HG03045 (cell line): ENCODE measurements around the gene UBAP1L.
"Not testable (repeated sequence)": the region's sequence is repeated elsewhere in the genome, so short reads cannot be mapped to it uniquely, and the experiment has no call there.

Source experiments
- ATAC-seq: cut with Tn5 transposase; IDR thresholded peaks from one replicate; pipeline ENCODE4 v1.9.1; 2021; ENCODE audit warnings: mild to moderate bottlenecking, moderate library complexity; ENCODE audit not compliant: unreplicated experiment

The UBAP1L gene

DNA sequence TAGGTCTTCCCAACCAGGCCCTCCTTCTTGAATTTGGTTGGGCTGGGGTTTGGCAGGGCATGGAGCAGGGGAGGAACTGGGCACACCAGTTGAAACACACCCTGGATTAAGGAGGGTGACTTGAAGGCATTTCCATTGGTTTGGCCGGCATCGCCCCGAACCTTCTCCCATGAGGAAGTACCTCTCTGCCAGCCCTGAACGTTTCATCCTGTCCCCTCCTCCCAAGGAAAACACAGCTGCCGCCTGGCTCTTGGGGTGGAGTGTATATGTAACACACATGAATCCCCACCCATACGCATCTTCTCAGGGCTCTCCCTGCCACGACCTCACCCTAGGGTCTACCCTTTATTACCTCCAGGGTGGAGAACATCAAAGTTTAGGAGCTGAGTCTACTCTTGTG is 14.6 kb downstream of the UBAP1L start:
- ATAC-seq, result no peak

DNA sequence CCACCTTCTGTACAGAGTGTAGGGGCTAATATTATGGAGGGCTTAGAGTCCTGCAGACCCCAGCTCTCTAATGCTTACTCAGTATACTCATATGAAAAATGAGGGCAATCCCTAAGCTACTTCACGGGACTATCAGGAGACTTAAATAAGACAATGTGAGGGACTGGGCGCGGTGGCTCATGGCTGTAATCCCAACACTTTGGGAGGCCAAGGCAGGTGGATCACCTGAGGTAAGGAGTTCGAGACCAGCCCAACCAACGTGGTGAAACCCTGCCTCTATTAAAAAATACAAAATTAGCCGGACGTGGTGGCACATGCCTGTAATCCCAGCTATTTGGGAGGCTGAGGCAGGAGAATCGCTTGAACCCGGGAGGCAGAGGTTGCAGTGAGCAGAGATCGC is 15.2 kb downstream of the UBAP1L start:
- not testable (repeated sequence) for ATAC-seq

DNA sequence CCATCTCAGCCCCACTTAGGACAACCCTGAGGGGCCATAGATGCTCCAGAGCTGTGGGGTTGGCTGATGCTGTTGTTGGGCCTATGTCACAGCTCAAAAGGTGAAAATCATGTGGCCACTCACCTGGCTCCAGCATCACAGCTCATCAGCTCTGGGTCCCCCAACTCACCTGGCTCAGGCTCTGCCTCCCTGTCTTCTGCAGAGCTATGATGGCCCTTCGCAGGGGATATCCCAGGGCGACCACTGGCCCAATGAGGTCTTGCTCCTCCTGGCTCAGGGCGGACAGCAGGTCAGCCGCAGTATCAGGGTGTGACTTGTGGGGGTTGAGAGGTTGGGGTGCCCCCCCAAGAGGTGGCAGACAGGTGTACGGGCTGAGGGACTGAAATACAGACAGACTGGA is 15.7 kb downstream of the UBAP1L start:
- no peak for ATAC-seq

DNA sequence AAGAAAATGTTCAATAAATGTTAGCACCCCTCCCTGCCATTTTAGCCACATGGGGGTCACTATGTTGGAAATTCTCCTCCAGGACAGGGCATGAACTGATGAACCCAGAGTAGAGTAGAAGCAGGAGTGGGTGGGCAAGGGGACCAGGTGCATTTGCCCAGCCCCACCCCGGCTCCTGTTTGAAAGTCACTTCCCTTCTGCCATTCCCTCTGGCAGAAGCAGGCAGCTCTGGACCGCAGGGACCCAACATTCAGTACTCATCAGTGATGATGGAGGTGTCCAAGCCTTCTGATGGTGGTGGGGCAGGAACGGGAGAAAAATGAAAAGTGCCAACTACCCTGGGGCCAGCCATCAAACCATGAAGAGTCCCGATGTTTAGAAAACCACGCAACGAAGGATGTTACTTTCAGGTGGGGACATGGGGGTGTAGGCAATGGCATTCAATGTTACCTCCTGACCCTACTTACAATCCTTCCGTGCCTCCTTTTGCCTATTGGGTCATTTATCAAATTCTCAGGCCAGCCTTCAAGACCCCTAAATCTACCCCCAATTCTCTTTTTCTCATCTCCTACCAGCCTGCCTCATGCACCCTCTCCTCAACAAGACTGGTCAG is 17.2 kb downstream of the UBAP1L start:
- no peak for ATAC-seq

DNA sequence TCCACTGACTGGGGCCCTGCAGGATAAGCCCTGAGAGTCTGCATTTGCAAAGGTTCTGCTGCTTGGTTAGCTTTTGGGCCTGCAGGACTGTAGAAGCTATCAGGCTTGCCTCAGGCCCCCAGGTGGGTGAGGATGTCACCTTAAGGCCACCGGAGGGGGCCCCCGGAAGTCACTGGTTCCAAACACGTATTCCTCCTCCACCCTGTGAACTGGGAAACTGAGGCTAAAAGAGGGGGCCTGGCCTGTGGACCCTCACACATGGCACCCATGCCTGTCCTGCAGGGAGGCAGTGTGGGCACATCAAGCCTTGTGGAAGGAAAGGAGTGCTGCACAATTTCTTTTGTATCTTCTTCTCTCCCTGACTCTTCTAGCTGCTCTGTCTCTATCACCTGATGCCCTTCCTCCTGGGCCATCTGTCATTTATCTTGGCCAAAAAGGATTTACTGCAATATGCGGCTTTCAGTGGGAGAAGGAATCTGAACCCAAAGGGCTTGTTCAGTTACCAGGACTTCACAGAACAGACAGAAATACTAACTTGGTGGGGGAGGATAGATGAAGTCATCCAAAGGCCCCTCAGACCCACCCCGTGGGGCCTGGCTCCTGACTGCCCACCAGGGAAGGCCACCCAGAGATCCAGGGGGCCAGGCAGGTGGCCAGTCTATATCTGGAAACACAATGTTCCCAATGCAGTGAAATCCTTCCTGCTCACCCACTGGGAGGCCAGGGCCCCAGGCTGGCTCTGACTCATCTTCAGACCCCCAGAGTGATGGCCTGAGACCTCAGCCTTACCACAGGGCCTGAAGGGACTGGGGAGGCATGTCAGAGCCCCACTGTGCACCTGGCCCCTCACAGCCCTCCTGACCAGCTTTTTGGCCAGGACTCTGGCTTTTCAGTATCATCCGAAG is 18.3 kb downstream of the UBAP1L start:
- ATAC-seq, result no peak

DNA sequence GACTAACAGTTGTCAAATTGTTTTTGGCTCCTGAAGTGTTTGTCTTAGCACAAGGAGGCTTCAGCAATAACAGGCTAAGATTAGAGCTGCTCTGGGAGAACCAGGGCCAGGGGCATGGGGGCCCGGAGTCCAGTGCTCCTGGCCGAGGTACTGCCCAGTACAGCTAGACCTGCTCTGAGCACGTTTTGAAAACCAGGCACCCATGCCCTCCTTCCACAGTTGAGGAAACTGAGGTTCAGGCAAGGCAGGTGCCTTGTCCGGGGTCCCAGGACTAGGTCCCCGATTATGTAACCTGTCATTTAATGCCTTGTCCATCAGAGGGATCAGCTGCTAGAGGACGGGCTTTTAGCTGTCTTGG is 19.3 kb downstream of the UBAP1L start:
- ATAC-seq, result no peak

DNA sequence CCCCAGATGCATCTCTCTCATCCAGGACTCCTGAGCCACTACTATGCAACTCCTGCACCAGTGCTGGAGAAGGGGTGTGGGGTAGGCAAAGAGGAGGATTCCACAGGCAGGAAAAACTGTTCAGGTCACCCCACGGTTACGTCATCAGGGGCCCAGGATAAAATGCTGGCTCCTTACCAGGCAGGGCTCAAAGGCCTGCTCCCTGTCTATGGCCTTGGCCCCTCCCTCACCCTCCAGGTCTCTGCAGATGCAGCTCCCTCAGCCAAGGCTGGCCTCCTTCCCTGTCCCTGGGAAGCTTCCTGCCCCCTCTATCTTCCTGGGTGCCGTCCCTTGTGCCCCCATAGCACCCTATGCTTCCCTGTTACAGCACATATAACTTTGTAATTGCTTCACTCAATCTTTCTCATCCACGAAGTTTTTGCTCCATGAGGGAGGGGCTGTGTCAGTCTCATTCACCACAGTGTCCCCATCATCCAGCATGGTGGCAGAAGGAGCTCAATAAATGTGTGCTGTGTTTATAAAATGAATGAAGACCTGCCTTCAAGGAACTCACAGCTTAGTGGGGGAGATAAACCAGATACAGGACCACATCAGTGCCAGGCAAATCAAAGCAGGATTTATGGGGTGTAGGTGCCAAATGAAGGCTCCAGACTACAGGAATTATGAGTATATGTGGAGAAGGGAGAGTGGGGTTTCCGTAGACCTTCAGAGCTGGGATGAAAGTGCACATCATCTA is 19.8 kb downstream of the UBAP1L start:
- ATAC-seq, result no peak

DNA sequence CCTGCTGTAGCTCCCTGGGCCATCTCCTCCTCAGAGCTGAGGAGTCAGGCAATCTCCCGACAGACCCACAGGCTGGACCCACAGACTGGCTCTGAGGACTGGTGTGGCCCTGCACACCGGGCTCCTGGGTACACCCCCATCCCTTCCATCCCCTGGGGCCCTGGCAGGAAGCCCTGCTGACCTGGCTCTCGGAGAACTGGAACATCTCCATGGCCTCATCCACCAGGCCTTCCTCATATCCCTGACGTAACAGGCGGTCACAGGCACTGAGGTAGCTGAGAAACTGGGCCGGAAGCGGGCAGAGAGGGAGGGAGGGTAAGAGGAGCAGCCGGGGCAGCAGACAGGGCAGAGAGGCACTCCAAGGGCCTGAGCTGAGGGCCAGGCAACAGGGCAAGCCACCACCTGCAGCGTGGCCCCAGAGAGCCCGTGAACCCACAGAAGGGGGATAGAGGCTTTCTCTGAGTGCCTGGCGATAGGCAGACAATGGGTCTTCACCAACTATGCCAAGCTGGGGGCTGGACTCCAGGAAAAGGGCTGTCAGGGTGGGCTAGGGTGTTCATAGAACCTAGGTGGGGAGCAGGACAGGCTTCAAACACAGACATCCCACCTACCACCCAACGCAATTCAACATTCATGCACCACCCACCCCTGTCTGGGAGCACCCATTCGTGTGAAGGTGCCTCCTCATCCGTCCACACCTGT is 20.6 kb downstream of the UBAP1L start:
- no peak for ATAC-seq

DNA sequence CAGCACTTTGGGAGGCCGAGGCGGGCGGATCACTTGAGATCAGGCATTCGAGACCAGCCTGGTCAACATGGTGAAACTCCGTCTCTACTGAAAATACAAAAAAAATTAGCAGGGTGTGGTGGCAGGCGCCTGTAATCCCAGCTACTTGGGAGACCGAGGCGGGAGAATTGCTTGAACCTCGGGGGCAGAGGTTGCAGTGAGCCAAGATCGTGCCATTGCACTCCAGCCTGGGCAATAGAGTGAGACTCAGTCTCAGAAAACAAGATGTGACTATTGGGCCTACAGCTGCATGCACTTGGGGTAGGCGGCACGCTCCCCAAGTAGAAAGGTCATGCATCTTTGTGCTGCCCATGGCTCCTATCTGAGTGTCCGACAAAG is 21.2 kb downstream of the UBAP1L start:
- ATAC-seq, result not testable (repeated sequence)

DNA sequence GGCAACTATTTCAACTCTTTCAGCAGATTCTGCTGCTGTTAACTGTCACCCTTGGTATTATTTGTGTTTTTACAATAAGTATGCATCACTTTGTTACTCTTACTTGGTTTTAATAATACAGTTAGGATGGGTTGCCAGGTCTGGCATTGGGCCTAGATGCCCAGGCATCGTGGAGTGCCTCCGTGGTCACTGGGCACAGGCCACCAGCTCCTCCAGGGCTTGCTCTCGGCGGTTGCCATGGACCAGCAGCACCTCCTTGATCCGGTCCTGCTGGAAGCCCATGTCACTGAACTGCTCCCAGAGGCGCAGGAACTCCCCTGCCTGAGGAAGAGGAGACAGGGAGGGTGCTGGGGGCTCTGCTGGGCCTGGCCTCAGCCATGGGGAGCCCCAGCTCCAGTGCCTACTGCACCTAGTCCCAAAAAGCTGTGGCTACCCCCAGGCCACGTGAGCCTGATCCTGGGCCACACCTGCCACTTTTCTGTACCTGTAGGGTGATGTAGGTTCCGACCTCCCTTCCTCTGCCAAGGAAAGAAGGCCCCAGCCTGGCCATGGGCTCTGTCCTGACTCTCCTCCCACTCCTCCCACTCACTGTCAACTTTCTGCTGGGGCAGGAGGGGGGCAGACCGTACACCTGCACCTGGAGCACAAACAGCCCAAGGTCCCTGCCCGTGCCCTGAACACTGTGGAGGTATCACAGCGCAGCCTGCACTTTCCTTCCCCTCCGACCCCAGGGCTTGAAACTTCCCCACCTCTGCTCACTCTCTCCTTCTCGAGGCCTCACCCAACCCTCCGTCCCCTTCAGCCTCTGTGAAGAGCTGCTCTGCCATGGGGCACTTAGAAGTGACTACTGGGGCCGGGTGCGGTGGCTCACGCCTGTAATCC is 21.8 kb downstream of the UBAP1L start:
- no peak for ATAC-seq

DNA sequence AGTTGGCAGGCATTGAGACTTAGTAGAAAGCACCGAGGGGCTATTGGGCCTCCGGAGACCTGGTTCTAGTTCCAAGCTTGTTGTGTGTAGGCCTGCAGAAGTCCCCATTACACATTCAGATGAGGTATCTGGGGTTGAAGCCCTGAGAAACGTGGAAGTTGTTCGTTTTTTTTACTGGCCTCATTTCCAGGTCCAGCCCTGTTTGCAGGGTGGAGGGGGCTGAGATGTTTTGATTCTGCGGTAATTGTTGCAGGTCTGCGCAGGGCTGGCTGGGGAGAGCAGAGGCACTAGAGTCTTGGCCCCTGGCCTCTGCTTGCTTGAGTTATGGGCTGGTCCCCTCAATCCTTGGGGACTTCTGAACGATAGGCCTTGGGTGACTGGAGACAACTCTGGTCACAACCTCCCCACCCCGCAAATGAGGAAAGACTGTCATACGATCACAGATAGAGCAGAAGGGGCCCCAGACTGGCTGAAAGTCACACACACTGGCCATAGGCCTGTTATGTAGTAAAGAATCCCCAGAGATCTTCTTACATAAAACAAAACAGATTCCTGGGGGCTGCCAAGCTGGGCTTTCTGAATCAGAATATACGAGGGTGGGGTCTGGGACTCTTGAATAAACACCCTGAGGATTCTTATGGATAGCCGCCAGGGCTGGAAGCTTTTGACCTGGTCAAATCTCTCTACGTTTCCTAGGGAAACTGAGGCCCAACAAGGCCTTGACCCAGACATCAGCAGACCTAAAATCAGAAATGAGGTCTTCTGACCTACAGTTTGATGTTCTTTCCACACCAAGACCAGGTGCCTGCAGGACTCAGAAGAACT is 22.8 kb downstream of the UBAP1L start:
- ATAC-seq, result no peak

DNA sequence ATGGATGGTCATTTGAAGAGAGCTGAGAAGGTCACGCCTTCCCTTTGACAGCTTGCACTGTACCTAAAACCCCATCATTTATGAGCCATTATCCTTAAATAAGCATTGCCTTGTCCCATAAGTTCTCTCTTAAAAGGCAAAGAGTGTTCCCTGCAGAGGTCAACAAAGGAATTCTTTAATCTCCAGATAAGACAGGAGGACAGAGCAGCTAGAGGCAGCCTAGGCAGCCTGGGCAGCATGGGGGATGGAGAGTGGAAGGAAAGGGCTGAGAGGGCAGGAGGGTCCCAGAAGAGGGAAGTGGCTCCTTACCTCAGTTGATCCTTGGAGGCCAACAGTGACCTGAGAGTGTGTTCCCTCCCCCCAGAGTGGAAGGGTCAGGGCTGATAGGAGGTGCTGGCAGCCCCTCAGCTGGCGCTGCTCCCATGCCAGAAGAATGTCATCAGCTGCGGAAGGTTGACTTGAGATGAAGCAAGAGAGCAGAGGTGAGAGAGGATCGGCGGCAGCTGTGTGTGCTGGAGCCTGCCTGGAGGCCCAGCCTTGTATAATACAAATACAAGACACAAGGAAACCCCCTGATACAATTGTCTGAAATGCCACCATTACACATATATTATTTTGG is 25.7 kb downstream of the UBAP1L start:
- no peak for ATAC-seq

DNA sequence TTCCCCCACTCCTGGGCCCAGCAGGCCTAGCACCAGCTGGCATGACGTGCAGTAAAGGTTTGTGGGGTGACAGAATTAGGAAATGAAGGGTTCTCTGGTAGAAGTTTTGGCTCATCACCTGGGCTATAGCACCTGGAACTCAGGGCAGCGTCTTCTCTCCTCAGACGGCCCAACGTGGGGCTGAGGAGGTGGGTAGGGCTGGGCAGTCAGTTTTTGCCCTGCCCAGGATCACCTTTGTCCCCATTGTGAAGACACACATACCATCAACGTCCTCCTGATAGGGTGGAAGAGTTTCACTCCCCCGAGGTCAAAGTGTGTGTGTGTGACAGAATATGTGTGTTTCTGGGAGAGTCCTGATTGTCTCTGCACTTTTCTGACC is 26.4 kb downstream of the UBAP1L start:
- ATAC-seq, result no peak

DNA sequence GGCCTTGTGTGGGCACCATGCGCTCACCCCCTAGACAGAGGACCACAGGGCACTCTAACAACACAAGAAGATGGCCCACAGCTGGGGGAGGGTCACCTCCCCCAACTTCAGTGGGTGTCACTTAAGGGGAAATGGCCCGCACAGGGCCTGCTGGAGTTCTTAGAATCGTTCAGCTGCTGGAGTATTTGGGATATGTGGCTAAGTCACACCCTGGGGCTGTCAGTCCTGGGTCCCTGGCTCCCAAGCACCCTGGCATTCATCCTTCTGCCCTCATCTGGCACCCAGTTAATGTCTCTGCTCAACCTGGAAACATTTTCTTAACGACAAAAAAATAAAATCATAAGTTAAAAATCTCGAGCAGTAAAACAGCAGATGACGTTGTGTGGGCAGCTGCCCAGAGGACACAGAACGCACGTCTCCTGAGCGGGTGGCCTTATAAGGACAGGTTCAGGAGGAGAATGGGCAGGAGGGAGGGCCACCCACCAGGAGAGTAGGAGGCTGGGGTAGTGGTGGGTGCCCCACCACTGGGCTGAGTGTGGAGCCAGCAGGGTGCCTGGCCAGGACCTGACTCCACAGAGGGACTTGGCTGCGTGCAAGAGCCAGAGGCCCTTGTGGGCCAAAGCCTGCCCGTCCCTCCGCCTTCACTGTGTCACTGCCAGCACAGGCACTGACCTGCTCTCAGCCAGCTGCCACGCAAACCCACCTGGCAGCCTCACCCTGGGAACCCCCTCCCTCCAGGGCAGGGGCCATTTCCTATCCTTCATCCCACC is 26.9 kb downstream of the UBAP1L start:
- no peak for ATAC-seq

DNA sequence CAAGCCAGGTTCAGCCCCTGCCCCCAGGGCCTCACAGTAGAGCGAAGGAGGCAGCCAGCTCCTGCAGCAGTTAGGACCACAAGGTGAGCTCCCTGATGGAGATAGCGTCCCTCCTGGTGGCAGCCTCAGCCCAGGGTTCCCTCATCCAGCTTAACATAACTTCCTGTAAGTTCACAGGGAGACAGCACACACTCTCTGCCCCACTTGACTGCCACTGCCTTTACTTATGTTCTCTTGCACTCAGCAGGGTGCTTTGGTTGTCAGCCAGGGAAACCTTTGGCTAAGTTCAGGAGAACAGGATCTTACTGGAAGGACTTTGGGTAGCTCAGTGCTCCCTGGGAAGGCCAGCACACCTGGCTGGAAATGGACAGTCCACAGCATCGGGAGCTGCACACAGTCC is 27.6 kb downstream of the UBAP1L start:
- no peak for ATAC-seq

DNA sequence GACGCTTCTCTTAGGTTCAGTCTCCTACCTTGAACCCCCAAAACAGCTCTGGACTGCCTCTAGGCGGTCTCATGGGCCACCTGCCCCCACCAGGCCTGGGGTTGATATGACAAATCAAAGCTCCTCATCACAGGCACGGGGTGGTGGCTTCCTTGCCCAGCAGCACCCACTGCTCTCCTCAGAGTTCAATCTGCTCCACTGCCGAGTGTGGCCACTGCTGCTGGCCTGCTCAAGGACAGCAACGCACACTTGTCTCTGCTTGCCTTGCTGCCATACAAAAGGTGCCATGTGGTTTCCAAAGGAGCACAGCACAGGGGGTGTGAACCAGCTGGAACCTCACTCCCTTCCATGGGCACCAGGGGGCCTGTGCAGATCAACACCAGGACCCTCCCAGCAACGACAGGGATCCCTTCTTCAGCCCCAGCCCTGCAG is 28.3 kb downstream of the UBAP1L start:
- no peak for ATAC-seq

DNA sequence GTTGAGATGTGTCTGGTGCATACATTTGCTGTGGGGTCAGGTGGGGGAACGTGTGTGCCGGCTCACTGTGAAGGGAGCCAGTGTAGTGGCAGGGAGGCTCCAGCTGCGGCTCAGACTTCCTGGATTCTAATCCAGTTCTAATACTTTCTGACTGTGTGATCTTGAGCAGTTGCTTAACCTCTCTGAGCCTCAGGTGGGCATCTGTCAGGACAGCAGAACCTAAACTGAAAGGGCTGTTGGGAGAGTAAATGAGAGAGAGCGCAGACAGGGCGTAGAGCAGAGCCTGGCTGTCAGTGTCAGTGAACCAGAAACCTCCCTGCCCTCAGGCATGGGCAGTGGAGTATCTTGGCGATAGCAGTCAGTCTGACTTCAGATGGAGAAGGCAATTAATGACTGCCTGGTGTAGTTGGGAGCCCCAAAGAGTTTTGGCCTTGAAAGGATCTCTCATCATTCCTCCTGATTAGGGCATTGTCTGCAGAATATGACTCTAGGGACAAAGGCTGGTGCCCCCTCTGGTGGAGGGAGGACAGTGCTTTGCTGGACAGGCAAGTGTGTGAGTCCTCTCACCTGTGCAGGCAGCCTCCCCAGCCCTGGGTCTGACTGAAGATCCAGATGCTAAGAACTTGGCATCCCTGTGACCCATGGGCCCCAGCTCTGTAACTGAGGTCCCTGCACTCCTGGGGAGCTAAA is 28.9 kb downstream of the UBAP1L start:
- no peak for ATAC-seq
